ENCODE data around the gene SMARCC2. TPM values are rescaled to one million over a fixed set of nuclear protein-coding genes. Genes with fewer than 3 reads are reported as not detected.

The SMARCC2 gene
- total RNA-seq, 2 experiments from 2014 or later: 162 to 174 TPM

GRCh38 chr12:56178347-56178746 is 10.9 kb downstream of the SMARCC2 start:
- POLR2A ChIA-PET: interaction anchor here (4.6 kb wide), 1 partner anchor 16 kb away, joined by 24 read pairs; no protein-coding TSS in a partner anchor
- DNase-seq (no peak), ATAC-seq (ENCODE audit: low read depth) (no peak)
- Mint-ChIP-seq H3K27ac (no peak overlapping the region), H3K4me3 (no peak overlapping the region), H3K4me1 (no peaks in the 10 kb centered on the region), H3K36me3 (peaks cover 51% of the 10 kb centered on the region), H3K27me3 (no peaks in the 10 kb centered on the region), H3K9me3 (no peaks in the 10 kb centered on the region)

- no peak for DNase-seq
- no peak for ATAC-seq (ENCODE audit: low read depth)
- no peaks in the 10 kb centered on the region for H3K4me1 Mint-ChIP-seq
- H3K36me3 Mint-ChIP-seq: peaks cover 34% of the 10 kb centered on the region
- H3K27me3 Mint-ChIP-seq: no peaks in the 10 kb centered on the region
- H3K9me3 Mint-ChIP-seq: no peaks in the 10 kb centered on the region
- POLR2A ChIA-PET: interaction anchor here (0.9 to 2.0 kb wide), 4 partner anchors 10 to 16 kb away, joined by 3 to 7 read pairs (median 3); partner anchors contain the start of gene SMARCC2
- no peak overlapping the region for H3K4me3 Mint-ChIP-seq
- H3K27ac Mint-ChIP-seq: no peak overlapping the region
These were observed 16.4 kb downstream of the SMARCC2 start for GRCh38 chr12:56172839-56173238.

GRCh38 chr12:56169229-56169759 is 20.0 kb downstream of the SMARCC2 start:
- POLR2A ChIA-PET: interaction anchor here (0.6 kb wide), 1 partner anchor 13 kb away, joined by 3 read pairs; no protein-coding TSS in a partner anchor

GRCh38 chr12:56165369-56165768 is 23.9 kb downstream of the SMARCC2 start:
- Mint-ChIP-seq H3K9me3 (no peaks in the 10 kb centered on the region), H3K36me3 (peaks cover 41% of the 10 kb centered on the region), H3K27me3 (no peaks in the 10 kb centered on the region), H3K4me3 (no peak overlapping the region), H3K27ac (no peak overlapping the region), H3K4me1 (peaks cover 17% of the 10 kb centered on the region)
- no peak for ATAC-seq (ENCODE audit: low read depth)
- POLR2A ChIA-PET: interaction anchor here (0.8 to 9.1 kb wide), 3 partner anchors 10 to 39 kb away, joined by 3 to 145 read pairs (median 4); partner anchors contain the start of gene ESYT1
- no peak for DNase-seq

More at GRCh38 chr12:56169229-56169759, 20.0 kb downstream of the SMARCC2 start:
- ATAC-seq (ENCODE audit: low read depth) (no peak), DNase-seq (no peak)
- peak overlapping the region; percentile 74 for H3K27ac Mint-ChIP-seq
- no peaks in the 10 kb centered on the region for H3K27me3 Mint-ChIP-seq
- no peak overlapping the region for H3K4me3 Mint-ChIP-seq
- H3K9me3 Mint-ChIP-seq: no peaks in the 10 kb centered on the region
- H3K4me1 Mint-ChIP-seq: peaks cover 5% of the 10 kb centered on the region
- H3K36me3 Mint-ChIP-seq: peaks cover 30% of the 10 kb centered on the region

GRCh38 chr12:56164345-56164729 is 24.9 kb downstream of the SMARCC2 start:
- peaks cover 25% of the 10 kb centered on the region for H3K4me1 Mint-ChIP-seq
- H3K36me3 Mint-ChIP-seq: peaks cover 47% of the 10 kb centered on the region
- H3K9me3 Mint-ChIP-seq: no peaks in the 10 kb centered on the region
- ATAC-seq (ENCODE audit: low read depth): no peak
- H3K27ac Mint-ChIP-seq: peak overlapping the region; percentile 8
- H3K27me3 Mint-ChIP-seq: no peaks in the 10 kb centered on the region
- no peak overlapping the region for H3K4me3 Mint-ChIP-seq
- POLR2A ChIA-PET: interaction anchor here (1.0 to 9.1 kb wide), 5 partner anchors 10 to 45 kb away, joined by 3 to 145 read pairs (median 4); partner anchors contain the start of genes ESYT1 and SMARCC2
- no peak for DNase-seq

- Mint-ChIP-seq H3K4me1 (peaks cover 28% of the 10 kb centered on the region), H3K4me3 (no peak overlapping the region), H3K27ac (peak overlapping the region; percentile 12), H3K27me3 (no peaks in the 10 kb centered on the region), H3K36me3 (peaks cover 49% of the 10 kb centered on the region), H3K9me3 (no peaks in the 10 kb centered on the region)
- DNase-seq (no peak), ATAC-seq (ENCODE audit: low read depth) (no peak)
- POLR2A ChIA-PET: interaction anchor here (0.7 to 9.1 kb wide), 11 partner anchors 10 to 59 kb away, joined by 3 to 145 read pairs (median 6); partner anchors contain the start of genes ESYT1, MYL6B, PA2G4 and RNF41
These were observed 25.5 kb downstream of the SMARCC2 start for GRCh38 chr12:56163533-56164344.

GRCh38 chr12:56162468-56163290 is 26.6 kb downstream of the SMARCC2 start:
- POLR2A ChIA-PET: interaction anchor here (0.7 to 9.1 kb wide), 15 partner anchors 9 to 306 kb away, joined by 3 to 145 read pairs (median 6); partner anchors contain the start of genes ESYT1, MYL6B, PA2G4 and RAB5B
- Mint-ChIP-seq H3K9me3 (no peaks in the 10 kb centered on the region), H3K4me3 (peak overlapping the region; percentile 4), H3K27ac (peak overlapping the region; percentile 54), H3K36me3 (peaks cover 48% of the 10 kb centered on the region), H3K4me1 (peaks cover 28% of the 10 kb centered on the region), H3K27me3 (no peaks in the 10 kb centered on the region)
- DNase-seq: no peak
- ATAC-seq (ENCODE audit: low read depth): no peak

GRCh38 chr12:56161690-56162351 is 27.5 kb downstream of the SMARCC2 start:
- DNase-seq: no peak
- Mint-ChIP-seq H3K27me3 (no peaks in the 10 kb centered on the region), H3K4me3 (peak overlapping the region; percentile 96), H3K36me3 (peaks cover 46% of the 10 kb centered on the region), H3K27ac (peak overlapping the region; percentile 97), H3K4me1 (peaks cover 28% of the 10 kb centered on the region), H3K9me3 (no peaks in the 10 kb centered on the region)
- ATAC-seq (ENCODE audit: low read depth): no peak
- POLR2A ChIA-PET: interaction anchor here (0.7 to 9.1 kb wide), 13 partner anchors 11 to 307 kb away, joined by 3 to 145 read pairs (median 7); partner anchors contain the start of genes ESYT1, MYL6B, PA2G4 and RAB5B

GRCh38 chr12:56160894-56161689 is 28.2 kb downstream of the SMARCC2 start:
- H3K36me3 Mint-ChIP-seq: peaks cover 46% of the 10 kb centered on the region
- H3K9me3 Mint-ChIP-seq: no peaks in the 10 kb centered on the region
- POLR2A ChIA-PET: interaction anchor here (0.5 to 9.1 kb wide), 13 partner anchors 11 to 298 kb away, joined by 3 to 145 read pairs (median 7); partner anchors contain the start of genes ESYT1, MYL6B, RAB5B and RPL41
- DNase-seq: no peak
- peak overlapping the region; percentile 96 for H3K4me3 Mint-ChIP-seq
- peak overlapping the region; percentile 97 for H3K27ac Mint-ChIP-seq
- ATAC-seq (ENCODE audit: low read depth): no peak
- H3K27me3 Mint-ChIP-seq: no peaks in the 10 kb centered on the region
- peaks cover 28% of the 10 kb centered on the region for H3K4me1 Mint-ChIP-seq

GRCh38 chr12:56160193-56160763 is 29.0 kb downstream of the SMARCC2 start:
- DNase-seq: peak; percentile 63
- peaks cover 31% of the 10 kb centered on the region for H3K4me1 Mint-ChIP-seq
- H3K9me3 Mint-ChIP-seq: no peaks in the 10 kb centered on the region
- H3K27ac Mint-ChIP-seq: peak overlapping the region; percentile 97
- ATAC-seq (ENCODE audit: low read depth): peak; percentile 58
- no peaks in the 10 kb centered on the region for H3K27me3 Mint-ChIP-seq
- H3K4me3 Mint-ChIP-seq: peak overlapping the region; percentile 96
- H3K36me3 Mint-ChIP-seq: peaks cover 49% of the 10 kb centered on the region
- POLR2A ChIA-PET: interaction anchor here (1.2 to 9.1 kb wide), 8 partner anchors 10 to 56 kb away, joined by 3 to 145 read pairs (median 30); partner anchors contain the start of genes ESYT1, MYL6B, PA2G4 and SMARCC2

GRCh38 chr12:56159482-56160192 is 29.6 kb downstream of the SMARCC2 start:
- Mint-ChIP-seq H3K36me3 (peaks cover 52% of the 10 kb centered on the region), H3K27ac (peak overlapping the region; percentile 97), H3K27me3 (no peaks in the 10 kb centered on the region), H3K4me1 (peaks cover 35% of the 10 kb centered on the region), H3K4me3 (peak overlapping the region; percentile 96), H3K9me3 (no peaks in the 10 kb centered on the region)
- ATAC-seq (ENCODE audit: low read depth): no peak
- no peak for DNase-seq
- POLR2A ChIA-PET: interaction anchor here (0.9 to 9.1 kb wide), 10 partner anchors 10 to 430 kb away, joined by 3 to 145 read pairs (median 11); partner anchors contain the start of genes CD63, ESYT1, MYL6B and PA2G4

All from activated naive CD8-positive, alpha-beta T cell treated with anti-CD3 and anti-CD28 coated beads, Interleukin-2, amount 10 ng/mL, durations not matched to agents 7 days and 5 days (primary cell).